HEK293T (cell line): ENCODE data around the gene ADTRP.

ENCODE experiments used
- ARNT ChIP-seq: fragments of 450-650 bp; IDR thresholded peaks from 2 replicates; pipeline ENCODE4 v1.6.1; 2017; ENCODE audit warnings: mild to moderate bottlenecking
- BHLHE40 ChIP-seq: fragments of 450-650 bp; IDR thresholded peaks from 2 replicates; pipeline ENCODE4 v1.6.1; 2016; ENCODE audit warnings: mild to moderate bottlenecking, moderate library complexity, borderline replicate concordance
- FOXA1 ChIP-seq: fragments of 450-650 bp; IDR thresholded peaks from 2 replicates; pipeline ENCODE4 v1.6.1; 2016; ENCODE audit warnings: mild to moderate bottlenecking
- FOXK2 ChIP-seq: fragments of 450-650 bp; IDR thresholded peaks from 2 replicates; pipeline ENCODE4 v1.6.1; 2016; ENCODE audit warnings: mild to moderate bottlenecking
- FOXM1 ChIP-seq: fragments of 450-650 bp; IDR thresholded peaks from 2 replicates; pipeline ENCODE4 v1.6.1; 2017; ENCODE audit warnings: mild to moderate bottlenecking, borderline replicate concordance
- HDGF ChIP-seq: fragments of 450-650 bp; IDR thresholded peaks from 2 replicates; pipeline ENCODE4 v1.6.1; 2017; ENCODE audit warnings: antibody characterized with exemption, borderline replicate concordance
- LEF1 ChIP-seq: fragments of 450-650 bp; IDR thresholded peaks from 2 replicates; pipeline ENCODE4 v1.6.1; 2017; ENCODE audit warnings: mild to moderate bottlenecking, borderline replicate concordance
- NFRKB ChIP-seq: fragments of 450-650 bp; IDR thresholded peaks from 2 replicates; pipeline ENCODE4 v1.6.1; 2016; ENCODE audit warnings: mild to moderate bottlenecking, moderate library complexity
- PKNOX1 ChIP-seq: fragments of 450-650 bp; IDR thresholded peaks from 2 replicates; pipeline ENCODE4 v1.6.1; 2016
- SP1 ChIP-seq: fragments of 450-650 bp; IDR thresholded peaks from 2 replicates; pipeline ENCODE4 v1.6.1; 2017
- SUZ12 ChIP-seq: fragments of 450-650 bp; IDR thresholded peaks from 2 replicates; pipeline ENCODE4 v1.6.1; 2016; ENCODE audit warnings: mild to moderate bottlenecking
- TARDBP ChIP-seq: fragments of 450-650 bp; IDR thresholded peaks from 2 replicates; pipeline ENCODE4 v1.6.1; 2016

- TF ChIP-seq ARNT (no peak), FOXK2 (no peak), FOXM1 (no peak), BHLHE40 (no peak), SP1 (no peak), PKNOX1 (no peak), SUZ12 (no peak), NFRKB (no peak), TARDBP (no peak), HDGF (no peak), LEF1 (no peak), FOXA1 (no peak)
Observed at GRCh38 chr6:11793277-11793676, 14.7 kb upstream of the ADTRP start.
